GM12878 (cell line): ENCODE measurements around the gene CETN2. TPM values are rescaled to one million over a fixed set of nuclear protein-coding genes. Genes with fewer than 3 reads are reported as not detected.

Source experiments
- ATAC-seq: fragments of 200-7000 bp; cut with Tn5 transposase; 3 replicates; pipeline ENCODE4 v1.9.1; 2020; ENCODE audit warnings: mild to moderate bottlenecking, moderate library complexity
- BruUV-seq: library from RNA; stranded (reverse); fragments of 400-500 nt; replicated peaks from 2 replicates; lab custom pipeline; 2021; lab: Mats Ljungman, UMichigan
- CTCF ChIA-PET: fragments of 300-600 bp; sonication (Branson Sonifier 250); formaldehyde crosslinking; extraction: SDS; loops from one replicate; lab custom pipeline; 2021; ENCODE audit warnings: inconsistent platforms; lab: Yijun Ruan, JAX
- POLR2A ChIA-PET: fragments of 350-600 bp; formaldehyde crosslinking; extraction: SDS; loops from one replicate; lab custom pipeline; 2021; ENCODE audit warnings: inconsistent platforms; lab: Charles Lee
- RAD21 ChIA-PET: fragments of 300-600 bp; sonication (Branson Sonifier 250); formaldehyde crosslinking; loops from one replicate; lab custom pipeline; 2023; ENCODE audit warnings: antibody characterized with exemption; ENCODE audit not compliant: unreplicated experiment; lab: Charles Lee
- SMC1A ChIA-PET: fragments of 300-600 bp; sonication (Branson Sonifier 250); formaldehyde crosslinking; loops from one replicate; lab custom pipeline; 2023; ENCODE audit not compliant: unreplicated experiment, uncharacterized antibody; lab: Charles Lee
- DNase-seq: peaks from one replicate; pipeline ENCODE4 v3.0.0-alpha.2; 2011; ENCODE audit warnings: low read depth, low spot score
- FAIRE-seq: peaks from 3 replicates; lab custom pipeline; 2011; peaks lifted over from hg19 to GRCh38; lab: Jason Lieb, UNC
- H2AFZ ChIP-seq: 2 replicates; pipeline ENCODE4 v1.6.0; 2011; ENCODE audit warnings: low read depth, low read length, control low read depth; ENCODE audit not compliant: control insufficient read depth
- H3K27ac ChIP-seq: 2 replicates; pipeline ENCODE4 v1.5.1; 2011; ENCODE audit warnings: control low read depth; ENCODE audit not compliant: control insufficient read depth, insufficient read depth
- H3K27me3 ChIP-seq, 2 experiments: replicated peaks in 1 of 2; 2 replicates each; pipeline versions ENCODE4 v1.6.0 to v1.6.1; 2011; ENCODE audit warnings: low read length in 1 of 2; ENCODE audit not compliant: control insufficient read depth in 2 of 2, insufficient read depth in 2 of 2
- H3K36me3 ChIP-seq, 2 experiments: 2 replicates each; pipeline ENCODE4 v1.5.1; 2011; ENCODE audit warnings: low read length in 1 of 2; ENCODE audit not compliant: control insufficient read depth in 2 of 2, insufficient read depth in 2 of 2
- H3K4me1 ChIP-seq: 2 replicates; pipeline ENCODE4 v1.6.1; 2011; ENCODE audit warnings: mild to moderate bottlenecking, low read length, moderate library complexity, mixed read lengths; ENCODE audit not compliant: control insufficient read depth, insufficient read depth
- H3K4me2 ChIP-seq: 2 replicates; pipeline ENCODE4 v1.6.0; 2011; ENCODE audit warnings: control low read depth; ENCODE audit not compliant: control insufficient read depth, insufficient read depth
- H3K4me3 ChIP-seq: fragments of 200-600 bp; sonication (generic); 2 replicates; pipeline ENCODE4 v1.5.1; 2016
- H3K79me2 ChIP-seq: 2 replicates; pipeline ENCODE4 v1.6.0; 2011; ENCODE audit warnings: low read length; ENCODE audit not compliant: control insufficient read depth, insufficient read depth
- H3K9ac ChIP-seq: 2 replicates; pipeline ENCODE4 v1.8.0; 2011; ENCODE audit warnings: low read length, control low read depth, mixed read lengths; ENCODE audit not compliant: control insufficient read depth, insufficient read depth
- H3K9me3 ChIP-seq: replicated peaks from 3 replicates; pipeline ENCODE4 v1.5.1; 2011; ENCODE audit warnings: mild to moderate bottlenecking, low read length; ENCODE audit not compliant: control insufficient read depth, insufficient read depth
- H4K20me1 ChIP-seq: 2 replicates; pipeline ENCODE4 v1.6.0; 2011; ENCODE audit not compliant: control insufficient read depth, insufficient read depth
- SREBF1 ChIP-seq: IDR thresholded peaks from 2 replicates; pipeline ENCODE4 v1.6.1; 2012; ENCODE audit warnings: mild to moderate bottlenecking, low read length
- ZBTB11 ChIP-seq: fragments of 450-650 bp; formaldehyde crosslinking; IDR thresholded peaks from 2 replicates; pipeline ENCODE4 v1.5.0; 2022; ENCODE audit warnings: mild to moderate bottlenecking, missing genetic modification characterization
- ZBTB4 ChIP-seq: fragments of 450-650 bp; formaldehyde crosslinking; IDR thresholded peaks from 2 replicates; pipeline ENCODE4 v1.4.0; 2022; ENCODE audit warnings: mild to moderate bottlenecking, moderate library complexity
- WGBS: methylation state at CpG from one replicate; pipeline ENCODE4 v1.1.6; 2016; ENCODE audit warnings: low lambda C conversion rate; ENCODE audit not compliant: insufficient replicate concordance, insufficient coverage; ENCODE audit errors: missing lambda C conversion rate; 5-methylcytosine and 5-hydroxymethylcytosine counted together
- in situ Hi-C: fragments of 300-500 bp; cut with MboI; formaldehyde crosslinking; loops from 9 replicates; pipeline ENCODE4 v1.14.3; 2018; ENCODE audit warnings: mixed read lengths
- intact Hi-C: fragments of 100-400 bp; cut with micrococcal nuclease; formaldehyde crosslinking; loops from one replicate; pipeline ENCODE4 v1.14.2; 2022; ENCODE audit not compliant: unreplicated experiment
- polyA plus RNA-seq, 11 experiments: library from polyadenylated mRNA; depleted of rRNA in 4 of 11; unstranded in 6 of 11; stranded (reverse) in 5 of 11; fragments of >200 nt; fragmentation: Nextera tagmentation in 4 of 11; fragmentation: Illumina TruSeq in 1 of 11; extraction: Ambion mirVana in 4 of 11; extraction: Trizol in 1 of 11; gene quantifications; 1 replicate in 1 of 11; 2 replicates in 10 of 11; pipeline versions ENCODE4 v1.2.1 to v1.2.3, GENCODE V29; 2011 to 2016; ENCODE audit warnings: inconsistent platforms in 2 of 11, missing spikeins in 2 of 11, low read depth in 1 of 11
- total RNA-seq, 4 experiments: library from RNA; depleted of rRNA in 3 of 4; stranded (reverse); fragments of >200 nt in 3 of 4; fragmentation: Illumina TruSeq in 1 of 4; extraction: Trizol in 1 of 4; gene quantifications; 2 replicates each; pipeline versions ENCODE4 v1.2.1 to v1.2.3, GENCODE V29; 2013 to 2021
- TF ChIP-seq, protein P1 (sequence below): fragments of 450-650 bp; IDR thresholded peaks from 2 replicates; pipeline ENCODE4 v1.6.1; 2017; ENCODE audit warnings: mild to moderate bottlenecking, low read depth, inconsistent platforms; ENCODE audit not compliant: poor library complexity, severe bottlenecking
- TF ChIP-seq, protein P2 (sequence below): fragments of 450-650 bp; IDR thresholded peaks from 2 replicates; pipeline ENCODE4 v1.6.1; 2018; ENCODE audit warnings: borderline replicate concordance, mild to moderate bottlenecking; ENCODE audit not compliant: partially characterized antibody
- TF ChIP-seq, protein P3 (sequence below): IDR thresholded peaks from 2 replicates; pipeline ENCODE4 v1.6.1; 2012; ENCODE audit warnings: mild to moderate bottlenecking, low read depth, low read length

CETN2 gene
- total and polyA plus RNA-seq, 10 of the 15 experiments (the other 5 are each of a cell fraction or from before 2014, with no cell fraction given), result 12.0 to 30.3 (median 20.0) TPM

DNA sequence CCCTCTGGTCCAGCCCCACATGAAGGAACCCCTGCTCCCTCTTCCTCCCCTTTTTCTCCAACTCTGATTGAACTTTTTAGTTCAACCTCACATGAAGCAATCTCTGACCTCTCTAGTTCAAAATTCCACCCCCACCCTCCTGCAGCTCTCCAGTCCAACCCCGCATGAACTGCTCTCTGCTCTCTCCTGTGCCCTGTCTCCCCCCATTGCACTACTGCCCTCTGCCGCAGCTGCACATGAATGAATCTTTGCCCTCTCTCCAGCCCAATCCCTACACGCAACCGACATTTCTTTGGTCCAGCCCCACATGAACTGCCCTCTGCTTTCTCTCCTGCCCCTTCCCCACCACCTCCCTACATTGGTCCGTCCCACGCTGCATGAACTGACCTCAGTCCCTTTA, 6.9 kb downstream of the CETN2 start:
- in situ Hi-C loops (loop anchor here (25.0 kb wide), 1 partner anchor 186 kb away; the partner anchor contains the start of gene GABRQ), intact Hi-C loops (no loop called here)
- H3K27me3 ChIP-seq, result no peaks in the 10 kb centered on the region
- no peak overlapping the region for H3K4me3 ChIP-seq
- DNase-seq (no peak), ATAC-seq (no peak), FAIRE-seq (no peak)
- no peak overlapping the region for H3K4me2 ChIP-seq
- no peak overlapping the region for H3K9ac ChIP-seq
- POLR2A ChIA-PET, result no interaction called here
- SMC1A ChIA-PET, result interaction anchor here (1.3 kb wide), 1 partner anchor 10 kb away, joined by 3 read pairs; no protein-coding TSS in a partner anchor
- H3K79me2 ChIP-seq, result no peaks in the 10 kb centered on the region
- CTCF ChIA-PET, result interaction anchor here (3.1 kb wide), 1 partner anchor 11 kb away, joined by 10 read pairs; no protein-coding TSS in a partner anchor
- BruUV-seq, result no TSS peak
- no peak overlapping the region for H3K27ac ChIP-seq
- no peaks in the 10 kb centered on the region for H3K9me3 ChIP-seq
- no peaks in the 10 kb centered on the region for H3K4me1 ChIP-seq
- no peaks in the 10 kb centered on the region for H4K20me1 ChIP-seq
- H2AFZ ChIP-seq, result no peak overlapping the region
- H3K36me3 ChIP-seq, result no peaks in the 10 kb centered on the region
- WGBS, result 26% methylated on average over 6 of the region's 6 CpGs
- RAD21 ChIA-PET, result no interaction called here
- TF ChIP-seq ZBTB11, result no peak
- TF ChIP-seq, protein P1, sequence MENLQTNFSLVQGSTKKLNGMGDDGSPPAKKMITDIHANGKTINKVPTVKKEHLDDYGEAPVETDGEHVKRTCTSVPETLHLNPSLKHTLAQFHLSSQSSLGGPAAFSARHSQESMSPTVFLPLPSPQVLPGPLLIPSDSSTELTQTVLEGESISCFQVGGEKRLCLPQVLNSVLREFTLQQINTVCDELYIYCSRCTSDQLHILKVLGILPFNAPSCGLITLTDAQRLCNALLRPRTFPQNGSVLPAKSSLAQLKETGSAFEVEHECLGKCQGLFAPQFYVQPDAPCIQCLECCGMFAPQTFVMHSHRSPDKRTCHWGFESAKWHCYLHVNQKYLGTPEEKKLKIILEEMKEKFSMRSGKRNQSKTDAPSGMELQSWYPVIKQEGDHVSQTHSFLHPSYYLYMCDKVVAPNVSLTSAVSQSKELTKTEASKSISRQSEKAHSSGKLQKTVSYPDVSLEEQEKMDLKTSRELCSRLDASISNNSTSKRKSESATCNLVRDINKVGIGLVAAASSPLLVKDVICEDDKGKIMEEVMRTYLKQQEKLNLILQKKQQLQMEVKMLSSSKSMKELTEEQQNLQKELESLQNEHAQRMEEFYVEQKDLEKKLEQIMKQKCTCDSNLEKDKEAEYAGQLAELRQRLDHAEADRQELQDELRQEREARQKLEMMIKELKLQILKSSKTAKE, result no peak
- TF ChIP-seq SREBF1, result no peak
- TF ChIP-seq ZBTB4 (CRISPR knock-in tag), result no peak
- TF ChIP-seq, protein P2, sequence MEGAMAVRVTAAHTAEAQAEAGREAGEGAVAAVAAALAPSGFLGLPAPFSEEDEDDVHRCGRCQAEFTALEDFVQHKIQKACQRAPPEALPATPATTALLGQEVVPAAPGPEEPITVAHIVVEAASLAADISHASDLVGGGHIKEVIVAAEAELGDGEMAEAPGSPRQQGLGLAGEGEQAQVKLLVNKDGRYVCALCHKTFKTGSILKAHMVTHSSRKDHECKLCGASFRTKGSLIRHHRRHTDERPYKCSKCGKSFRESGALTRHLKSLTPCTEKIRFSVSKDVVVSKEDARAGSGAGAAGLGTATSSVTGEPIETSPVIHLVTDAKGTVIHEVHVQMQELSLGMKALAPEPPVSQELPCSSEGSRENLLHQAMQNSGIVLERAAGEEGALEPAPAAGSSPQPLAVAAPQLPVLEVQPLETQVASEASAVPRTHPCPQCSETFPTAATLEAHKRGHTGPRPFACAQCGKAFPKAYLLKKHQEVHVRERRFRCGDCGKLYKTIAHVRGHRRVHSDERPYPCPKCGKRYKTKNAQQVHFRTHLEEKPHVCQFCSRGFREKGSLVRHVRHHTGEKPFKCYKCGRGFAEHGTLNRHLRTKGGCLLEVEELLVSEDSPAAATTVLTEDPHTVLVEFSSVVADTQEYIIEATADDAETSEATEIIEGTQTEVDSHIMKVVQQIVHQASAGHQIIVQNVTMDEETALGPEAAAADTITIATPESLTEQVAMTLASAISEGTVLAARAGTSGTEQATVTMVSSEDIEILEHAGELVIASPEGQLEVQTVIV, result no peak
- TF ChIP-seq, protein P3, sequence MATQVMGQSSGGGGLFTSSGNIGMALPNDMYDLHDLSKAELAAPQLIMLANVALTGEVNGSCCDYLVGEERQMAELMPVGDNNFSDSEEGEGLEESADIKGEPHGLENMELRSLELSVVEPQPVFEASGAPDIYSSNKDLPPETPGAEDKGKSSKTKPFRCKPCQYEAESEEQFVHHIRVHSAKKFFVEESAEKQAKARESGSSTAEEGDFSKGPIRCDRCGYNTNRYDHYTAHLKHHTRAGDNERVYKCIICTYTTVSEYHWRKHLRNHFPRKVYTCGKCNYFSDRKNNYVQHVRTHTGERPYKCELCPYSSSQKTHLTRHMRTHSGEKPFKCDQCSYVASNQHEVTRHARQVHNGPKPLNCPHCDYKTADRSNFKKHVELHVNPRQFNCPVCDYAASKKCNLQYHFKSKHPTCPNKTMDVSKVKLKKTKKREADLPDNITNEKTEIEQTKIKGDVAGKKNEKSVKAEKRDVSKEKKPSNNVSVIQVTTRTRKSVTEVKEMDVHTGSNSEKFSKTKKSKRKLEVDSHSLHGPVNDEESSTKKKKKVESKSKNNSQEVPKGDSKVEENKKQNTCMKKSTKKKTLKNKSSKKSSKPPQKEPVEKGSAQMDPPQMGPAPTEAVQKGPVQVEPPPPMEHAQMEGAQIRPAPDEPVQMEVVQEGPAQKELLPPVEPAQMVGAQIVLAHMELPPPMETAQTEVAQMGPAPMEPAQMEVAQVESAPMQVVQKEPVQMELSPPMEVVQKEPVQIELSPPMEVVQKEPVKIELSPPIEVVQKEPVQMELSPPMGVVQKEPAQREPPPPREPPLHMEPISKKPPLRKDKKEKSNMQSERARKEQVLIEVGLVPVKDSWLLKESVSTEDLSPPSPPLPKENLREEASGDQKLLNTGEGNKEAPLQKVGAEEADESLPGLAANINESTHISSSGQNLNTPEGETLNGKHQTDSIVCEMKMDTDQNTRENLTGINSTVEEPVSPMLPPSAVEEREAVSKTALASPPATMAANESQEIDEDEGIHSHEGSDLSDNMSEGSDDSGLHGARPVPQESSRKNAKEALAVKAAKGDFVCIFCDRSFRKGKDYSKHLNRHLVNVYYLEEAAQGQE, result no peak
